GM21367 (cell line): ENCODE data around the gene GTF2IRD1.

Source experiments
- ATAC-seq: cut with Tn5 transposase; IDR thresholded peaks from one replicate; pipeline ENCODE4 v1.9.1; 2021; ENCODE audit not compliant: unreplicated experiment

Gene GTF2IRD1

GRCh38 chr7:74464931-74465886 lies 11.5 kb downstream of the GTF2IRD1 start:
- no peak for ATAC-seq

GRCh38 chr7:74466196-74466813 lies 12.6 kb downstream of the GTF2IRD1 start:
- no peak for ATAC-seq

DNA sequence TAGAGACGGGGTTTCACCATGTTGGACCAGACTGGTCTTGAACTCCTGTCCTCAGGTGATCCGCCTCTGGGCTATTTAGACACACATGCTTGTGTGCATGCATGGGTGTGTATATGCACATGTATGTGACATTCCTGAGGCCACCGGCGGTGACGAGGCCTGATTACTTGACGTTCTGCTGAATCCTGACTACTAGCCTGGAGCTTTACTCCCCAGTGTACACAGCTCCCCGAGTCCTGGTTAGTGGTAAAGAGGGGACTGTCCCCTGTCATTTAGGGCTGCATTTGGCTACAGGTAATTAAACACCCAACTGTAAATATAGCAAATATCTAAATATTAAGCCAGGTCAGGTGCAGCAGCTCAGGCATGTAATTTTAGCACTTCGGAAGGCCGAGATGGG lies 14.2 kb downstream of the GTF2IRD1 start:
- no peak for ATAC-seq

- ATAC-seq: no peak
Measured at GRCh38 chr7:74470504-74470903, 16.8 kb downstream of the GTF2IRD1 start.

DNA sequence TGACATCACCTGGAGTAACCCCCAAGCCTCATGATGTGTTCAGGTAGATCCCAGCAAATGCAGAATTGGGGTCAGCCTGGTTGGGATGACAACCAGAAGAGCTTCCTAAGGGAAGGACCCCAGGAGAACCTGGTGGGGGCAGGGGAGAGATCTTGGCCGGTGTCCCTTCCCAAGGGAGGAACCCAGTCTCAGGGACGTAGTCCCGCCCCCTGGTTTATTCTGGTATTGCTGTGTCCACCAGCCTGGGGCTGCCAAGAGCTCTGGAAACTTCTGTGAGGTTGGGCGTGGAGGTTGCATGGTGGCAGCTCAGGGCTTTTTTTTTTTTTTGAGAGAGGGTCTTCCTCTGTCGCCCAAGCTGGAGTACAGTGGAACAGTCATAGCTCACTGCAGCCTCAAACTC lies 19.4 kb downstream of the GTF2IRD1 start:
- no peak for ATAC-seq

- ATAC-seq: no peak
Measured at GRCh38 chr7:74474271-74474865, 20.7 kb downstream of the GTF2IRD1 start.

- ATAC-seq: no peak
Measured at GRCh38 chr7:74475243-74475986, 21.7 kb downstream of the GTF2IRD1 start.

- no peak for ATAC-seq
Measured at GRCh38 chr7:74475987-74476350, 22.3 kb downstream of the GTF2IRD1 start.

GRCh38 chr7:74476626-74477025 lies 22.9 kb downstream of the GTF2IRD1 start:
- ATAC-seq: no peak

DNA sequence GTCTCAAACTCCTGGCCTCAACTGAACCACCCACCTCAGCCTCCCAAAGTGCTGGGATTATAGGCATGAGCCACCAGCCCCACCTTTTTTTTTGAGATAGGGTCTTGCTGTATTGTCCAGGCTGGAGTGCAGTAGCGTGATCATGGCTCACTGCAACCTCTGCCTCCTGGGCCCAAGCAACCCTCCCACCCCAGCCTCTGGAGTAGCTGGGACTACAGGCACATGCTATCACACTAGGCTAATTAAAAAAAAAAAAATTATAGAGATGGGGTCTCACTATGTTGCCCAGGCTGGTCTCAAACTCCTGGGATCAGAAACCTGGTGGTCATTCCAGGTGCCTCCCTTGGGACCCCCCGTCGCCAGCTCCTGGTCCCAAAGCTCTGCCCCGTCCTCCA lies 25.0 kb downstream of the GTF2IRD1 start:
- ATAC-seq: no peak

DNA sequence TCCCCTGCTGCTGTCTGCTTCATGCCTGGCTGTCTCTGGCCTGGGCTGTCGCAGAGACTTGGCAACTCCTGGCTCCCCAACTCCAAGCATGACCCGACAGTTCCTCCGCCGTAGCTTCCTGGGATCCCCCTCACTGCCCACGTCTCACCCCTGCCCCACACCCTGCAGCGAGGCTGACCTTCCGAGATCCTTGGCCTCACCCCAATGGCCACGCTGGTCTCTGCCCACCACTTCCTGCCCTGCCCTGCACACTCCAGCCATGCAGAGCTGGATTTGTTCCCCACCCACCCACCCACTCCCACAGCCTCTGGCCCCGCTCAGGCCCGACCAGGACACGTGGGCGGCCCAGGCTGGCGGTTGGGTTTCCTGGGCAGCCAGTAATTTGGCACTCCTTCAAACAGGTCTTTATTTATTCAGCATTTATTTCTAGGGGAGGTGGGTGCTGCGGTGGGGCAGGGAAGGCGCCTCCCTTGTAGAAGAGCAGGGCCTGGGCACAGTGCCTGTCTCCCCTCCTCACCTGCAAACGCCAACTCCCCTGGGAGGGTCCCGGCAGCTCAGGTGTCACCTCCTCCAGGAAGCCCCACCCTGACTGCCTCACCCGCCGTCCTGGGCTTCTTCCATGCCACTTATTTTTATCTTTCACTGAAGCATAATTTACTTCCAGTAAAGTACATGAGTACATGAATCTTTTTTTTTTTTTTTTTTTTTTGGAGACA lies 25.5 kb downstream of the GTF2IRD1 start:
- no peak for ATAC-seq

GRCh38 chr7:74479961-74480829 lies 26.5 kb downstream of the GTF2IRD1 start:
- ATAC-seq: no peak

GRCh38 chr7:74480861-74481417 lies 27.2 kb downstream of the GTF2IRD1 start:
- no peak for ATAC-seq

DNA sequence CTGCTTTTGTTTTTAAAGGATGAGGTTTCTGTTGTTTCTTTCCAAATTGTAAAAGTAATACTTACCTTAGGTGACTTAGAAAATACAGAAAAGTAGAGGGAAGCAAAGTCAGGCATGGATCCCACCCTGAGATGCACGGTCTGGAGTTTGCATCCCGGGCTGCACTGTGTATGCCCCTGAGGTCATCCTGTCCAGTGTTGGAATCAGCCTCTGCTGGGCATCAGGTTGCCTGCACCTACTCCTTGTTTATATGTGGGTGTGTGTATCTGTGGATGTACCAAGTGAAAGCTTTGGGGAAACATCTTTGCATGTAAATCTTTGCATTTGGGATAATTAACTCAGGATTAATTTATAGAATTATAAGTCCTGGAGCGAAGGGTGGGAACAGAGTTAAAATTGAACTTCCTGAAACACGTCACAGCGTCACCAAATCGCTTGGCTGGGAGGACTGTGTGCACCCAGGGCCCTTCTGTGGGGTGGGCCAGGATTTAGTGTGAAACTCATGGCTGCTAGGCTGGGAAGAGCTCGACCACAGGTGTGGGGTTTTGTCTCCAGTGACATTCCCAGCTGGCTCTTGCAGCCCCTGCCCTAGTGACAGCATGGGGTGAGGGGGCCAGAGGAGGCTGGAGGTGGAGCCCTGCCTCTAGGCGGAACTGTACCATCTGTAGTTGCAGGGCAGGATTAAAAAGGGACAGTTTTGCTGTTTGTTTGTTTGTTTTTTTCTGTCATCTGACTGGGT lies 27.9 kb downstream of the GTF2IRD1 start:
- no peak for ATAC-seq

GRCh38 chr7:74482197-74482467 lies 28.4 kb downstream of the GTF2IRD1 start:
- ATAC-seq: no peak

GRCh38 chr7:74482629-74483401 lies 29.1 kb downstream of the GTF2IRD1 start:
- no peak for ATAC-seq

DNA sequence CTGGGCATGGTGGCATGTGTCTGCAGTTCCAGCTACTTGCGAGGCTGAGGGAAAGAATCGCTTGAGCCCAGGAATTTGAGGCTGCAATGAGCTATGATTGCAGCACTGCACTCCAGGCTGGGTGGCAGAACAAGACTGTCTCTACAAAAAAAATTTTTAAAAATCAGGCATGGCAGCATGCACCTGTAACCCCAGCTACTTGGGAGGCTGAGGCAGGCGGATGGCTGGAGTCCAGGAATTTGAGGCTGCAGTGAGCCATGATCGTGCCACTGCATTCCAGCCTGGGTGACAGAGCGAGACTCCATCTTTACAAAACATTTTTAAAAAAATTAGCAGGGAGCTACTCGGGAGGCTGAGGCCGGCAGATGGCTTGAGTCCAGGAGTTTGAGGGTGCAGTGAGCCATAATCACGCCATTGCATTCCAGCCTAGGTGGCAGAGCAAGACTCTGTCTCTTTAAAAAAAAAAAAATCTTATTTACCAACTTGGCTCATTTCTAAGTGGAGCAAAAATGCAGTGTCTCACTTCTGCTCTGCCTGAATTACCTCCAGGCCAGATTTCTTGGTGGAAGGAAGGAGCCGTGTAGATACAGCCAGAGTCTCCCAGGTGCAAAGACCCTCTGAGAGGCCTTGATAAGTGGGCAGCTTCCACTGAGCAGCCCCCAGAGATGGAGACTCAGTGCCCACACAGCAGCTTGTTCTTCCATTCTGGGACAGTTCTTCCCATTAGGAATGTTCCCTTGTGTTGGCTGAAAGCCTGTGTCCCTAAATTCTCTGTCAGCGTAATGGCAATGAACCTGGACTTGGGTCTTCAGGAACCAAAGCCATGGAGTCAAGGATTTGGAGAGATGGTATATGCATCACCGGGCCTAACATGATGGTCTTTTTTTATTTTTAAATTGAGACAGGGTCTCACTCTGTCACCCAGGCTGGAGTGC lies 30.0 kb downstream of the GTF2IRD1 start:
- ATAC-seq: no peak
